Femur (tissue), 1 donor: Measurements from ENCODE around the gene SLC35D3.
"Not testable (repeated sequence)": the region's sequence is repeated elsewhere in the genome, so short reads cannot be mapped to it uniquely, and the experiment has no call there.

Experiments used
- DNase-seq: peaks from one replicate; pipeline ENCODE4 v3.0.0-alpha.2; 2017

Gene SLC35D3, protein sequence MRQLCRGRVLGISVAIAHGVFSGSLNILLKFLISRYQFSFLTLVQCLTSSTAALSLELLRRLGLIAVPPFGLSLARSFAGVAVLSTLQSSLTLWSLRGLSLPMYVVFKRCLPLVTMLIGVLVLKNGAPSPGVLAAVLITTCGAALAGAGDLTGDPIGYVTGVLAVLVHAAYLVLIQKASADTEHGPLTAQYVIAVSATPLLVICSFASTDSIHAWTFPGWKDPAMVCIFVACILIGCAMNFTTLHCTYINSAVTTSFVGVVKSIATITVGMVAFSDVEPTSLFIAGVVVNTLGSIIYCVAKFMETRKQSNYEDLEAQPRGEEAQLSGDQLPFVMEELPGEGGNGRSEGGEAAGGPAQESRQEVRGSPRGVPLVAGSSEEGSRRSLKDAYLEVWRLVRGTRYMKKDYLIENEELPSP

GRCh38 chr6:136921936-136922684 lies at the start of gene SLC35D3:
SLC35D3 (plus strand) TSS chr6:136922301; CDS start chr6:136922429, 128 bp downstream.
- DNase-seq, result peak; percentile 26

GRCh38 chr6:136873748-136874147 lies 48.4 kb upstream of the SLC35D3 start:
- DNase-seq, result no peak

- DNase-seq, result not testable (repeated sequence)
These were observed 45.6 kb upstream of the SLC35D3 start for GRCh38 chr6:136876469-136876868.

DNA sequence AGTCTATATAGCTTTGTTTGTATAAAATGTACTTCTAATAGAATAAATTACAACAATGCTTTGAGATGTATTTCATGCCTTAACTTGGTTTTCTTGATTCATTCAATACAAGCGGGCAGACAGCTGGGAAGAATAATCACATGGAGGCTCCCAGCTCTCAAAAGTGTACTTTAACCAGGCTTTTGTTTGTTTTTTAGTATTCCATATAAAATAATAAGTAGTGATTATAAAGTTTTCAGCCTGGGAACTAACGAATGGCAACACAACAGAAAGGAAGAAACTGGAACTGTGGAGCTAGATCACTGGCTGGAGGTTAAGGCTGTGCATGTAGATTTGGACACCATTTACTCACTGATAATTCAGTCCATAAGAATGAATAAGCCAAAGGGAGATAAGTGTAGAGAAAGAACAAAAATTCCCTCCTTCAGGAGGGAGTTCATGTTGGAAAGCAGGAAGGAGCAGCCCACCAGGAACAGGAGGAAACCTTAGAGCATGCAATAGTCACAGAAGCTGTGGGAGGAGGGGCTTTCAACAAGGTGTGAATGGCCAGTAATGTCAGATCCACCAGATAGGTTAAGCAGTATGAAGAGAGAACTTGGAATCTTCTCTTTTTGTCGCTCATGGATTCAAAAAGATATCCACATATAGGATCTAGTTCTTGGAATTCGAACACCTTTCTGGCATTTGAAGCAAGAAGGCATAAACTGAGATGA lies 41.2 kb upstream of the SLC35D3 start:
- no peak for DNase-seq

GRCh38 chr6:136886091-136886490 lies 36.0 kb upstream of the SLC35D3 start:
- DNase-seq, result no peak

DNA sequence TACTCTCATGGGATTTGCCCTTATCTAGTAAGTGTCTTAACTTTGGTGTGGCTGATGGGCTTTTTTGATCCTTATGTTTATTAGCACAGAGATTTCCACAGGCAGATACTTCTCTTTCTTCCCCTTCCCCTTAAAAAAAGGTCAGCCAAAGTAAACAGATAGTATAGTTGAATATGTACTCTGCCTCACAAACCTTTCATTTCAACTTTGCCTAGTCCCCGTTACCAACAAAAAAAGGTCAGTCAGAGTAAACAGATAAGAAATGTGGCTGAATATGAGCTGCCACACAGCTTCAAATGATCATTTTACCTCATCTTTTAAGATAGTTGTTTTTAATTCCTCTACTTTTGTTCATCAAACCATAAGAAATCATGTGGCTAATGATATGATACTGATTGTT lies 34.1 kb upstream of the SLC35D3 start:
- DNase-seq, result no peak

DNA sequence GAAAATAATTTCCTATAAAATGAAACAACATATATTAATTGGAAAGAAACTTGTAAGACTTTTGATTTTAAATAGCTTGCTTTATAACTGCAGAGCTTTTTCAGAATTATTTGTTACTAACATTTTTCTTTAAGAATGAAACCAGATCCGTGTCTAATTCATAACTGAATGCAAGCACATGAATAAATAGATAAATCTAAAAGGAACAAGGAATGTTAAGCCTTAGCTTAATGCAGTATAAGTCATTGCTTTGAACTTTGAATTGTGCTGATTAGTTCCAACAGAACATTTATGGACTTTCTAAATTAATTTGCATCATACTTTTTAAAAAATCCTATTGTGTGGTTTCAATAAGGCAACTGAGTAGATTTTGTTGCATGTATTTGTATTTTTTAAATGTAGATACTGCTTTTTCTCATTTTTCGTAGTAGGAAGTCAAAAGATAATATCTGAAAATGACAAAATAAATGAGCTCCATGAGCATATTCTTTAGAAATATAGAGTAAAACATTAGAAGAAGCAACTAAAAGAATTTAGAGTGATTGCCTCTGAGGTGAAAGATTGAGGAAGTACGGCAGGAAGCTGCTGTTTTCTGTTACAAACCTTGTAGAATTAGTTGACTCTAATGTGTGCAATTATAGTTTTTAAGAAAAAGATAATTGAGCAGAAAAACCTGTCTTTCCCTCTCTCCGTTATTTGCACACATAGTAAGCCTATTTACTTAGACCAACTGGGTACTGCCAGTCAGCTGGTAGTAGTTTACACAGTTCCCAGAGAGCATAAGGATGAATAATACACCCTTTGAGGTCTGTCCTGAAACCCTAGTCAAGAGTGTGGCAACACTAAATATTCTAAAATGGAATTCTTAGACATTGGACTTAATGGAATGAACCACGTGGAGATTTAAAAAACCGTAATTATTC lies 32.6 kb upstream of the SLC35D3 start:
- DNase-seq, result no peak

DNA sequence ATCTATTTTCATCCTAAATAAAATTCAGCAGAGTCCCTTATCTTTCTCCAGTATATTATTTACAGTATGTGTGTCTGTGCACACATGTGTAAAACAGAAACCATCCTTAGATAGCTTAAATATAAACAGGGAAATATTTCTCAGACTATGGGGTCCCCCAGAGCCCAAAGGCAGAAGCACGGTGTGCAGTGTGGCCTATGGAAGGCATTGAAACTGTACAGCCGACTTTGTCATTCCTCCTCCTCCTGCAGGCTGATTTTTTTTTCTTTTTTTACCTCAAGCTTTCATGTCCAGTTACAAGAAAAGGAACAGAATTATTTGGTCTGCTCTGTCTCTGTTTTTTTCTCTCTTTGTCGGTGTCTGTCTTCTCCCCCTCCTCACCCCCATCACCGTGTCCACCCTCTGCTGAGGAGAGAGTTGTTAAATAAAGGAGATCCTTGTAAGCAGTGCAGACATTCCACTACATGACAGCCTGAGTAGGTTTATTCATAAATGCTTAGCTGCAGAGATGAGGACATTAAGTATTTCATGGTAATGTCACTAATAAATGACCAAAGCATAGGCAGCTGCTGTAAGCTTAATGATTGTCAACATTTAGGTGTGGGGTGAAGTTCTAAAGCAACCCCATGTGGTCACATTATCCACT lies 31.8 kb upstream of the SLC35D3 start:
- no peak for DNase-seq

GRCh38 chr6:136890986-136891385 lies 31.1 kb upstream of the SLC35D3 start:
- no peak for DNase-seq

GRCh38 chr6:136893187-136893586 lies 28.9 kb upstream of the SLC35D3 start:
- DNase-seq, result no peak

DNA sequence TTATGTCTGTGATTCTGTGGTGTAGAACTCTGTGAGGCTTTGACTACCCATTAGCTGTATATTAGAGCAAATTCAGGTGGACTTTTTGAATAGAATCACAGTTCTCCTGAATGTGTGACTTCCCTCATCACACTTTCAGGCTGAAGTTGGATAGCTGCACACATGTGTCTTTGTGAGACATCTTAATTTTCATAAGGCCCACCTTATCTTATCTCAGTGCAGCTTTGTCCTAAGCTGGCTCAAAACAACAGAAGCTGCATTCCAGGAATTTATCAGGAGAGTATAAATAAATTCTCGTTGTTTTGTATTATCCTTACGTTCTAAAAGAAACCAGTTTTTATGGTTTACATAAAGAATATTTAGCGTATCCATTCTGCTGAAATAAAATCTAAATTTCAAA lies 26.2 kb upstream of the SLC35D3 start:
- no peak for DNase-seq

DNA sequence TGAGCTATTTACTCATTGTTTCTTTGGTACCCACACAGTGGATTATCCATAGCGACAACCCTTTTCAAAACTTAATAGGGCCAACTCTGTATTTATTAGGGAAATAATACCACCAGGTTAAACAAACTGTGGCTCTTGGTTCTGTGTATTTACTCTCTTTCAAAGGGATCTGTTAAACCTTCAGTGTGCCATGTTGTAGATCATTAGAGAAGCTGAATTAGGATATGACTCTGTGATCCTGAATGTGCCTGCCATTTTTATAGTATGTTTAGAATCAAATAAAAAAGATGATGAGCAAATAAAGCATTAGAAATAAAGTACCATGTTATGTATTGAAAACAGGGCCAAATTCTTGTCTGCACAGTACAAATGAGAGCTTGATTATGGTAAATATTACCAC lies 25.0 kb upstream of the SLC35D3 start:
- DNase-seq, result no peak

- no peak for DNase-seq
These were observed 20.8 kb upstream of the SLC35D3 start for GRCh38 chr6:136901212-136901784.

DNA sequence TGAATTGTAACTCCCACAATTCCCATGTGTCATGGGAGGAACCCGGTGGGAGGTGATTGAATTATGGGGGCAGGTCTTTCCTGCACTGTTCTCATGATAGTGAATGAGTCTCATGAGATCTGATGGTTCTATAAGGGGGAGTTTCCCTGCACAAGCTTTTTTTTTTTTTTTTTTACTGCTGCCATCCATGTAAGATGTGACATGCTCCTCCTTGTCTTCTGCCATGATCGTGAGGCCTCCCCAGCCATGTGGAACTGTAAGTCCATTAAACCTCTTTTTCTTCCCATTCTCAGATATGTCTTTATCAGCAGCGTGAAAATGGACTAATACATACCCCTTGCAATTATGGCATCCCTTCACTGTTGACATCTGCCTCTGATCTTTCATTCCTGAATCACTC lies 17.6 kb upstream of the SLC35D3 start:
- DNase-seq, result not testable (repeated sequence)

DNA sequence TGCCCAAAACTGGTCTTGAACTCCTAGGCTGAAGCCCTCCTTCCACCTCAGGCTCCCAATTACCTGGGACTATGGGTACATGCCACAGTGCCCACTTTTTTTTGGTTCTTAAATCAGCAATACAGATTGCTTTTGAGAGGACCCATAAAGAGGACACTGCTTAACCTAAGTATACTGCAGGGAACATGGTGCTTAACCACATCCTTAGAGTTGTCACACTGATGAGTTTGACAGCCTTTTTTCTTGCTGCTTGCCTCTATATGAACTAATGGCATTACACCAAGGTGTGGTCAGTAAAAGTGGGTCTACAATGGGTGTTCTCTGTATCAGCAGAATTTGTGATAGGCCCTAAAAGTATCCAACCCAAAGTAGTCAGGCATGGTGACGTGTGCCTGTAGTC lies 7.2 kb upstream of the SLC35D3 start:
- no peak for DNase-seq

DNA sequence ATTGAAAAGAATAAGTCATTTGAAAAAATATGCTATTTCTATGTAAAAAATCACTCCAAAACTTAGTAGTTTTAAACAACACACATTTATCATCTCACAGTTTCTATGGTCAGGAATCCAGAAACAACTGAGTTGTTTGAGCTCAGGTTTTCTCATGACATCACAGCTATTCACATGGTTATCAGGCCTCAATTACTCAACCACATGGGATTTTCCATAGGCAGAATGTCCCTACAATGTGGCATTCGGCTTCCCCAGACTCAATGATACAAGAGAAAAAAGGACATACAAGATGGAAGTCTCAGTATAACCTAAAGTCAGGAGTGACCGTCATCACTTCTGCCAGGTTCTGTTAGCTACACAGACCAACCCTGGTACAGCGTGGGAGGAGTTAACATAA lies 3.4 kb upstream of the SLC35D3 start:
- no peak for DNase-seq

- DNase-seq, result no peak
These were observed 1.9 kb upstream of the SLC35D3 start for GRCh38 chr6:136920216-136920615.

DNA sequence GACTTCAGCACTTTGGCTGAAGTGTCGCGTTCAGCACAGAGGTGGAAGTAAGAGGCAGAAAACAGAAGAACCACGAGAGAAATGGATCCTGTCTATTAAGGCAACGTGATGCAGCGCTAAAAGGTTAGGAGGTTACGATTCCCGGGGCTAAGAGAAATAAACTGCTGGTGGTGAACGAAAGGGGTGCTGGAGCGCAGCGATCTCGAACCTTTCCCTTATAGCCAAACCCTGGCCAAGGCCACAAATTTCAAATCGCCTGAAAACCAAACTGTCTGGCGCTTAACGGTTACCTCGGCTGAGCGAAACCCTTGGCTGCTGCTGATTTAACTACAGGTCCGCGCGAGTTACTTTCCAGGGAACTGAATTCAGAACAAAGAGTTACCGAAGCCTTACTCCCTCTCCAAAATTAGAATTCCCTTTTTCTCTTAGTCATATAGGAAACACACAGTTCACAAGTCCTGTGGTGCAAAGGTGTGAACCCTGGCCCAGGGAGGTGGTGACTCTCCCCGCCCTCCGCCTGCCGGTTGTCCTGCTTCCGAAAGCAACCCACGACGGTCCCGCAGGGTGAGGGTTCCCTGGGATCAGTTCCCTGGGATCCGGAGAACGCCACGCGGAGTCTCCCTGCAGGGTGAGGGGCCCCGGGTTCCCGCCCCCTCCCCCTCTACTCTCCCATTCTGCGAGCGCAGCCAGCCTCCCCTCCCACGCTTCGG lies 1.3 kb upstream of the SLC35D3 start:
- peak; percentile 18 for DNase-seq

- peak; percentile 33 for DNase-seq
These were observed 643 bp upstream of the SLC35D3 start for GRCh38 chr6:136921381-136921935.

GRCh38 chr6:136922685-136923006 lies 545 bp downstream of the SLC35D3 start:
- DNase-seq, result no peak
